GM19463 (cell line): ENCODE measurements around the gene EDAR.

ENCODE experiments used
- ATAC-seq: cut with Tn5 transposase; IDR thresholded peaks from one replicate; pipeline ENCODE4 v1.9.1; 2021; ENCODE audit warnings: mild to moderate bottlenecking, moderate library complexity; ENCODE audit not compliant: unreplicated experiment

The EDAR gene

GRCh38 chr2:108988796-108989713 lies at the start of gene EDAR:
Gene EDAR (minus strand): TSS chr2:108989220. CDS start chr2:108931014, 58,206 bp downstream.
- ATAC-seq = peak; percentile 56

GRCh38 chr2:109033171-109033570 lies 44.2 kb upstream of the EDAR start:
- ATAC-seq = no peak

- no peak for ATAC-seq
These were observed 43.3 kb upstream of the EDAR start for GRCh38 chr2:109032229-109032820.

GRCh38 chr2:109031476-109032228 lies 42.6 kb upstream of the EDAR start:
- ATAC-seq = peak; percentile 67

GRCh38 chr2:109030870-109031475 lies 42.0 kb upstream of the EDAR start:
- no peak for ATAC-seq

GRCh38 chr2:109029490-109030201 lies 40.6 kb upstream of the EDAR start:
- ATAC-seq = no peak

GRCh38 chr2:109028738-109029489 lies 39.9 kb upstream of the EDAR start:
- no peak for ATAC-seq

GRCh38 chr2:109028277-109028676 lies 39.3 kb upstream of the EDAR start:
- ATAC-seq = no peak

GRCh38 chr2:109027702-109028101 lies 38.7 kb upstream of the EDAR start:
- no peak for ATAC-seq

- no peak for ATAC-seq
These were observed 35.5 kb upstream of the EDAR start for GRCh38 chr2:109024477-109024876.

- ATAC-seq = no peak
These were observed 32.9 kb upstream of the EDAR start for GRCh38 chr2:109021895-109022300.

GRCh38 chr2:109020217-109020637 lies 31.2 kb upstream of the EDAR start:
- no peak for ATAC-seq

GRCh38 chr2:109018452-109018851 lies 29.4 kb upstream of the EDAR start:
- no peak for ATAC-seq

- no peak for ATAC-seq
These were observed 28.0 kb upstream of the EDAR start for GRCh38 chr2:109017017-109017416.

- ATAC-seq = no peak
These were observed 27.4 kb upstream of the EDAR start for GRCh38 chr2:109016376-109016775.

- no peak for ATAC-seq
These were observed 25.5 kb upstream of the EDAR start for GRCh38 chr2:109014476-109014875.

- no peak for ATAC-seq
These were observed 24.0 kb upstream of the EDAR start for GRCh38 chr2:109013051-109013450.

GRCh38 chr2:109009920-109010610 lies 21.0 kb upstream of the EDAR start:
- ATAC-seq = no peak

GRCh38 chr2:109006971-109007370 lies 18.0 kb upstream of the EDAR start:
- ATAC-seq = no peak
